ENCODE results near the gene VWC2L. TPM values are rescaled to one million over a fixed set of nuclear protein-coding genes. Genes with fewer than 3 reads are reported as not detected.

Gene VWC2L
- total RNA-seq, 1 donor from 2014 or later = 0.52 TPM

DNA sequence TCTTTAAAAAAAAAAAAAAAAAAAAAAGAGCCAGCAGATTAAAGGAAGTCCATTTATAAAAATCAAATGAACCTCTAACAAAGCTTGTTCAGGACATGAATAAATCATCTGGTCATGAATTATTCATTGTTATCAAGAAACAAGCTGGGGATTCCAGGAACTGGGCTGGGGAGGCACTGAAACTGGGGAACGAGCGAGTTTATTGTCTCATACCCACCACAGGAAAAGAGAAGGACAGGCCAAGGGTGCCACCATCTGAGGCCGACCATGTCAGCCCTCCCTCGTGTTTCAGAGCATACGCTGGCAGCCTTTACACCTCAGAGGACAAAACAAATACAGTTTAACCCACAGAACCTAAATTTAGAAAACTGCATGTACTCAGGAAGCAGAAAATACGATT lies 164.2 kb downstream of the VWC2L start:
- no peaks in the 10 kb centered on the region for H3K36me3 ChIP-seq (ENCODE audit: control insufficient read depth in 3 of 3, insufficient read depth in 3 of 3, low read length in 3 of 3)
- no peaks in the 10 kb centered on the region for H3K4me1 ChIP-seq (ENCODE audit: control insufficient read depth in 3 of 3, insufficient read depth in 3 of 3, low read length in 3 of 3)
- no peaks in the 10 kb centered on the region for H3K9me3 ChIP-seq (ENCODE audit: control insufficient read depth in 3 of 3, low read length in 3 of 3)
- no peak overlapping the region for H3K9ac ChIP-seq (ENCODE audit: low read depth in 1 of 3, low read length in 3 of 3)
- H3K4me3 ChIP-seq (ENCODE audit: low read length in 3 of 3) = no peak overlapping the region
- no peak overlapping the region for H3K27ac ChIP-seq (ENCODE audit: low read depth, low read length)
- H3K27me3 ChIP-seq (ENCODE audit: control insufficient read depth in 3 of 3, insufficient read depth in 3 of 3, low read length in 3 of 3) = no peaks in the 10 kb centered on the region

DNA sequence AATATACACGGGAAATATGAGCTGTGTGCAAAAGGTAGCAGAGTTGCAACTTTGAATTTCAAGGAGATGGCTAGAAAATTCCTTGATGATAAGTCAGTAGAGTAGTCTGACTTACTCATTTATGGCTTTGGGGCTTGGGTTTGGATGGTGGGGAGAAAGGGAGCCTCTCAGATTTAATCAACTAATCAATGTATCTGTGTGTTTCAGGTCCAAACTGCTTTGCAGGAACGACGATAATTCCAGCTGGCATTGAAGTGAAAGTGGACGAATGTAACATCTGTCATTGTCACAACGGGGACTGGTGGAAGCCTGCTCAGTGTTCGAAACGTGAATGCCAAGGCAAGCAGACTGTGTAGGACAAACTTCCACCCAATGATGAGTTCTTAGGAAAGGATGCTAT lies 164.6 kb downstream of the VWC2L start:
- Histone ChIP-seq H3K4me3 (ENCODE audit: low read length in 3 of 3) (no peak overlapping the region), H3K27ac (ENCODE audit: low read depth, low read length) (no peak overlapping the region), H3K36me3 (ENCODE audit: control insufficient read depth in 3 of 3, insufficient read depth in 3 of 3, low read length in 3 of 3) (no peaks in the 10 kb centered on the region)

DNA sequence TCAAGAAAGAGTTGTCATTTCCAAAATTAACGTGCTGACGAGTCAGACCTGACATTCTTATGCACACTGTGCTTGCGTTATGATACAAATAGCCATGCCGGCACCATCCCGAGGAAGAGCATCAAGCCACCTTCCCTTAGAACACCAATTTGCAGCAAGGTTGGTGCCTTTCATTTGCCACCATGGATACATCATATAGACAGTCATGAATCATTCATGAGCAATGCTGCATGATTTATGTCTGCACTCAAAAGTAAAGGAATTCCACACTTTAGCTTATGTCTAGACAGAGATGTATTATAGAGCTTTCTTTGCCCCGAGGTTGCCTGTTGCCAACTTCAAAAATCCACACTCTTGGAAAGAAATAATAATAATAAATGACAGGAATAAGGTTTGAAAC lies 166.9 kb downstream of the VWC2L start:
- Histone ChIP-seq H3K4me1 (ENCODE audit: control insufficient read depth in 3 of 3, insufficient read depth in 3 of 3, low read length in 3 of 3) (no peaks in the 10 kb centered on the region), H3K9me3 (ENCODE audit: control insufficient read depth in 3 of 3, low read length in 3 of 3) (no peaks in the 10 kb centered on the region), H3K27me3 (ENCODE audit: control insufficient read depth in 3 of 3, insufficient read depth in 3 of 3, low read length in 3 of 3) (no peaks in the 10 kb centered on the region), H3K9ac (ENCODE audit: low read depth in 1 of 3, low read length in 3 of 3) (no peak overlapping the region), H3K36me3 (ENCODE audit: control insufficient read depth in 3 of 3, insufficient read depth in 3 of 3, low read length in 3 of 3) (no peaks in the 10 kb centered on the region), H3K4me3 (ENCODE audit: low read length in 3 of 3) (no peak overlapping the region), H3K27ac (ENCODE audit: low read depth, low read length) (no peak overlapping the region)

More for the DNA sequence above, 164.6 kb downstream of the VWC2L start:
- H3K27me3 ChIP-seq (ENCODE audit: control insufficient read depth in 3 of 3, insufficient read depth in 3 of 3, low read length in 3 of 3) = no peaks in the 10 kb centered on the region
- no peaks in the 10 kb centered on the region for H3K9me3 ChIP-seq (ENCODE audit: control insufficient read depth in 3 of 3, low read length in 3 of 3)
- H3K9ac ChIP-seq (ENCODE audit: low read depth in 1 of 3, low read length in 3 of 3) = no peak overlapping the region
- no peaks in the 10 kb centered on the region for H3K4me1 ChIP-seq (ENCODE audit: control insufficient read depth in 3 of 3, insufficient read depth in 3 of 3, low read length in 3 of 3)

DNA sequence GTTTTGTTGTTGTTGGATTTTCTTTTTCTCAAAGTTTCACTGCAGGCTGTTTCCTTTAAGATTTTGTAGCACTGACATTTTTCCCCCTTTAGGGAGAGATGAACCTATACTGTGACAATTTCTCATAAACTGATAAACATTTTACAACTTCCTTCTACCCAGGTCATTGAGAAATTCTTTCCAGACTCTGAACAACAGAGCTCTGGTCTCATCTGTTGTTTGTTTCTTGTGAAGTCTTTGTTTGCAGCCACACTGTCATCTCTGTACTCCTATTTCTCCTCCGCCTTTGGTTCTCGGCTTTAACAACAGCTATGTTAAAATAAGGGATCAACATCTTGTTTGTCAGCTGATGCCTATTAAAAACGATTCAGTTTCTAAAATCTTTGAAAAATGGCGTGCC lies 167.6 kb downstream of the VWC2L start:
- H3K4me3 ChIP-seq (ENCODE audit: low read length in 3 of 3) = no peak overlapping the region
- no peaks in the 10 kb centered on the region for H3K9me3 ChIP-seq (ENCODE audit: control insufficient read depth in 3 of 3, low read length in 3 of 3)
- no peaks in the 10 kb centered on the region for H3K27me3 ChIP-seq (ENCODE audit: control insufficient read depth in 3 of 3, insufficient read depth in 3 of 3, low read length in 3 of 3)
- H3K27ac ChIP-seq (ENCODE audit: low read depth, low read length) = no peak overlapping the region
- no peak overlapping the region for H3K9ac ChIP-seq (ENCODE audit: low read depth in 1 of 3, low read length in 3 of 3)
- H3K4me1 ChIP-seq (ENCODE audit: control insufficient read depth in 3 of 3, insufficient read depth in 3 of 3, low read length in 3 of 3) = no peaks in the 10 kb centered on the region
- H3K36me3 ChIP-seq (ENCODE audit: control insufficient read depth in 3 of 3, insufficient read depth in 3 of 3, low read length in 3 of 3) = no peaks in the 10 kb centered on the region

DNA sequence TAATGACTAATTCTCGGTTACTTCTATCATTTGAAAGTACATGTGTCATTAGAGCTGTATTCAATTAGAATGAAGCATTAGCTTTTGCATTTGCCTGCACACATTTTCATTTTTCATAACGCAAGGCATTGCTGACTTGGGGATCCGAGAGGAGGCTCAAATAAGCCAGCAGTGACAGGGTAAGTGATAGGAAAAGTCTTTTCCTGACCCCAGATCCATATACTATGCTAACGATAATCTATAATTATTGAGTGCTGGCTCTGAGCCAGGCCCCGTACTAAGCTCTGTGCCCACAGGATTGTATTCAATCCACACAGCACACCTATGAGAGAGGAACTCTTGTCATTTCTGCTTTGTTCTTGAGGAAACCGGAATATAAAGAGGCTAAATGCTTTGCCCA lies 168.2 kb downstream of the VWC2L start:
- Histone ChIP-seq H3K9ac (ENCODE audit: low read depth in 1 of 3, low read length in 3 of 3) (no peak overlapping the region), H3K4me3 (ENCODE audit: low read length in 3 of 3) (no peak overlapping the region), H3K27ac (ENCODE audit: low read depth, low read length) (no peak overlapping the region), H3K27me3 (ENCODE audit: control insufficient read depth in 3 of 3, insufficient read depth in 3 of 3, low read length in 3 of 3) (no peaks in the 10 kb centered on the region), H3K9me3 (ENCODE audit: control insufficient read depth in 3 of 3, low read length in 3 of 3) (no peaks in the 10 kb centered on the region), H3K36me3 (ENCODE audit: control insufficient read depth in 3 of 3, insufficient read depth in 3 of 3, low read length in 3 of 3) (no peaks in the 10 kb centered on the region), H3K4me1 (ENCODE audit: control insufficient read depth in 3 of 3, insufficient read depth in 3 of 3, low read length in 3 of 3) (no peaks in the 10 kb centered on the region)

DNA sequence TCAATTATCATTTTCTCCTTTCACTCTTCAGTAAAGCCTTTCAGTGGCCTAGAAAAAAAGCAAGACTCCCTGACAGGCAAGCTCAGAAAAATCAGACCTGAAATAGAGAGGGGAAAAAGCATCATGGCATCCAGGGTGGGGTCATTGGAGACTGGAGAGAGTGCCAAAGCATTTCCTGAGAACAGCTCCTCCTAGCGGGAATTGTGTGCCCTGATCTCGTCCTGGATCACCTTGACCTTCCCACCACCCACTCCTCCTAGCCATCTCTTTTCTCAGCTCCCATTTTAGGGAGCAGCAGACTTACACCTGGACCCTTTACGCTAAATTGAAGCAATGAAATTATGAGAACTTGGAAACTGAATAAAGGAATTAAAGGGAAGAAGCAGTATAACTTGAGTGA lies 176.6 kb downstream of the VWC2L start:
- no peak overlapping the region for H3K27ac ChIP-seq (ENCODE audit: low read depth, low read length)
- H3K36me3 ChIP-seq (ENCODE audit: control insufficient read depth in 3 of 3, insufficient read depth in 3 of 3, low read length in 3 of 3) = no peaks in the 10 kb centered on the region

DNA sequence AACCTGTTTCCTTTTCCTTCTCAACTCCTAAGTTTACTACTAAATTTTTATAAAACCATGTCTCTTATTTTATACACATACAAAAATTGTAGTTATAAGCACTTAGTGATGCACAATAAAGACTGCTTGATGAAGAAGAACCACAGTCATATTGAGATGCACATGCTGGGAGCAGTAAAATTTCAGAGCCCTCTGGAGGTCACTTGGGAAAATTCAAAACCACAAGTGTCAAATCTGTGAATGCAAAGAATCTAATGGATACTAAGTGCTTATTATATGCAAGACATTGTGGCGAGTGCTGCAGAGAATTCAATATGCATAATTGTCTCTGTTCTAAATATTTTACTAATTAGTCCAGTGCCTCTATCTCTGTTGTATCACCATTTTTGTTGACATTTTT lies 180.5 kb downstream of the VWC2L start:
- Histone ChIP-seq H3K9me3 (ENCODE audit: control insufficient read depth in 3 of 3, low read length in 3 of 3) (no peaks in the 10 kb centered on the region), H3K9ac (ENCODE audit: low read depth in 1 of 3, low read length in 3 of 3) (no peak overlapping the region), H3K27ac (ENCODE audit: low read depth, low read length) (no peak overlapping the region), H3K4me3 (ENCODE audit: low read length in 3 of 3) (no peak overlapping the region), H3K4me1 (ENCODE audit: control insufficient read depth in 3 of 3, insufficient read depth in 3 of 3, low read length in 3 of 3) (no peaks in the 10 kb centered on the region), H3K36me3 (ENCODE audit: control insufficient read depth in 3 of 3, insufficient read depth in 3 of 3, low read length in 3 of 3) (no peaks in the 10 kb centered on the region), H3K27me3 (ENCODE audit: control insufficient read depth in 3 of 3, insufficient read depth in 3 of 3, low read length in 3 of 3) (no peaks in the 10 kb centered on the region)

More for the DNA sequence above, 176.6 kb downstream of the VWC2L start:
- H3K9ac ChIP-seq (ENCODE audit: low read depth in 1 of 3, low read length in 3 of 3) = no peak overlapping the region
- H3K4me3 ChIP-seq (ENCODE audit: low read length in 3 of 3) = no peak overlapping the region
- no peaks in the 10 kb centered on the region for H3K4me1 ChIP-seq (ENCODE audit: control insufficient read depth in 3 of 3, insufficient read depth in 3 of 3, low read length in 3 of 3)
- H3K27me3 ChIP-seq (ENCODE audit: control insufficient read depth in 3 of 3, insufficient read depth in 3 of 3, low read length in 3 of 3) = no peaks in the 10 kb centered on the region
- H3K9me3 ChIP-seq (ENCODE audit: control insufficient read depth in 3 of 3, low read length in 3 of 3) = no peaks in the 10 kb centered on the region

DNA sequence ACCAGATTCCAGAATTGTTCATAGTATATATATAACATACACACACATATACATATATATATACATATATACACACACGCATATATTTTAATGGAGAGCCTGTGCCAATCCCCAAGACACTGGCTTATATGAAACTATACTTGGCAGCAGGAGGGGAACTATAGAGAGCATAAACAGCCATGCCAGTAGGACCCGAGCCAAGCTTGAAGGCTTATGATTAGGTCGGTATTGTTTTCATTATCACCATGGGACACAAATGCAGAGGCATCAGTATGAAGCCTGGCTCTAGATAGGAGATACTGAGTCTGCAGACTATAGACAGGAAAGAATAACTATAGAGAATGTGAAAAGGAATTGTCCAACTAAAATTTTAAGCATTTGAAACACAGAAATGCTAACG lies 181.2 kb downstream of the VWC2L start:
- Histone ChIP-seq H3K9me3 (ENCODE audit: control insufficient read depth in 3 of 3, low read length in 3 of 3) (no peaks in the 10 kb centered on the region), H3K27me3 (ENCODE audit: control insufficient read depth in 3 of 3, insufficient read depth in 3 of 3, low read length in 3 of 3) (no peaks in the 10 kb centered on the region), H3K4me1 (ENCODE audit: control insufficient read depth in 3 of 3, insufficient read depth in 3 of 3, low read length in 3 of 3) (no peaks in the 10 kb centered on the region), H3K36me3 (ENCODE audit: control insufficient read depth in 3 of 3, insufficient read depth in 3 of 3, low read length in 3 of 3) (no peaks in the 10 kb centered on the region), H3K27ac (ENCODE audit: low read depth, low read length) (no peak overlapping the region), H3K4me3 (ENCODE audit: low read length in 3 of 3) (no peak overlapping the region), H3K9ac (ENCODE audit: low read depth in 1 of 3, low read length in 3 of 3) (no peak overlapping the region)

DNA sequence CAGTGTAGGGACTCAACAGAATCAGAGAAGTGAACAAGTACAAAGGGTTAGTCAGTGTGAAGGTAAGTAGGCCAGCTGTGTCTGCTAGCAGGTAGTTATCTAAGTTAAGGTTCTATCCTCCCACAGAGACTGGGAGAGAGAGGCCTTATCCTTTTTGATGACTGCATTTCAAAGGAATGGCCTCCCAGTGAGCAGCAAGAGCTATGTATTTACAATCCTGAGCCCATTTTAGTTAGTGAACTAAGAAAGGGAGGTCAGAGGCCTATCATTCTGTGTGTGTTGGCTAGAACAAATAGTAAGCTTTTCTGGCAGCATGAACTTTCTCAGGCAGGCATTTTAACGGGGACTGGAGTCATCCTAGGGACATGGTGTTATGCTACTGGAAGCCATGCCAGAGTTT lies 182.9 kb downstream of the VWC2L start:
- no peak overlapping the region for H3K4me3 ChIP-seq (ENCODE audit: low read length in 3 of 3)
- H3K9ac ChIP-seq (ENCODE audit: low read depth in 1 of 3, low read length in 3 of 3) = no peak overlapping the region
- no peaks in the 10 kb centered on the region for H3K27me3 ChIP-seq (ENCODE audit: control insufficient read depth in 3 of 3, insufficient read depth in 3 of 3, low read length in 3 of 3)
- no peaks in the 10 kb centered on the region for H3K9me3 ChIP-seq (ENCODE audit: control insufficient read depth in 3 of 3, low read length in 3 of 3)
- no peaks in the 10 kb centered on the region for H3K36me3 ChIP-seq (ENCODE audit: control insufficient read depth in 3 of 3, insufficient read depth in 3 of 3, low read length in 3 of 3)
- no peak overlapping the region for H3K27ac ChIP-seq (ENCODE audit: low read depth, low read length)
- H3K4me1 ChIP-seq (ENCODE audit: control insufficient read depth in 3 of 3, insufficient read depth in 3 of 3, low read length in 3 of 3) = no peaks in the 10 kb centered on the region

DNA sequence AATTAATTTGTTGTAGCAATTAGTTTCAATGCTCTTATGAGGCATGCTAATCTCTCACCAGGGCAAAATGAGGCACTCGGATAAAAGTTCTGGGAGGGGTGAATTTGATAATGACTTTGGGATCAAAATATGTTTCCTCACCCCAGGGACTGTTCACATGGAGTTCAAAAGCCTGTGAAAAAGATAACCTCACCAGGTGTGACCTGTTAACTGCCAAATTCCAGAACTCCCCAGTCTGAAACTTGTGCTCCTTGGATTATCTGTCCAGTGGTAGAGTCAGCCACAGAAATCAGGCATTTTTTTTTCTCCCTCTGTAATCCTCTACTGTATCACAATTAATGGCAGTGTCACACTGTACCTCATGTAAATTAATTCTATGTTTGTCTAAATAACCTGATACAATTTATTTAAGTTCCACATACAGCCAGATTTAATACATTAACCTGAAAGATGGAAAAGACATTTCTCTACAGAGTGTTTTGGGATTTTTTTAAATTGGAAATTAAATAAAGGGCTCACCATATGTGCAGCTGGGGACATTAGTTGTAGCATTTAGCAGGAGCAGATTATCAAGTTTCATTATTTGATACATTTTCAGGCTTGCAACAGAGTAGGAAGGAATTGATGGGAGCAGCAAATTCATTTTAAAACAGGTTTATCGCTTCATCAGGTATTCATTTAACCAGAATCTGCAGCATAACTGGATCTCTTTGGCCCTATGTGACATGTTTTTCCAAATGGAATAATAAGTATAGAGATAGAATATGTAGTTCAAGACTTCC lies 191.2 kb downstream of the VWC2L start:
- Histone ChIP-seq H3K27me3 (ENCODE audit: control insufficient read depth in 3 of 3, insufficient read depth in 3 of 3, low read length in 3 of 3) (no peaks in the 10 kb centered on the region), H3K9ac (ENCODE audit: low read depth in 1 of 3, low read length in 3 of 3) (no peak overlapping the region), H3K4me1 (ENCODE audit: control insufficient read depth in 3 of 3, insufficient read depth in 3 of 3, low read length in 3 of 3) (no peaks in the 10 kb centered on the region), H3K9me3 (ENCODE audit: control insufficient read depth in 3 of 3, low read length in 3 of 3) (no peaks in the 10 kb centered on the region), H3K4me3 (ENCODE audit: low read length in 3 of 3) (no peak overlapping the region), H3K36me3 (ENCODE audit: control insufficient read depth in 3 of 3, insufficient read depth in 3 of 3, low read length in 3 of 3) (no peaks in the 10 kb centered on the region), H3K27ac (ENCODE audit: low read depth, low read length) (no peak overlapping the region)
